ENCODE data around the gene GMDS.

DNA sequence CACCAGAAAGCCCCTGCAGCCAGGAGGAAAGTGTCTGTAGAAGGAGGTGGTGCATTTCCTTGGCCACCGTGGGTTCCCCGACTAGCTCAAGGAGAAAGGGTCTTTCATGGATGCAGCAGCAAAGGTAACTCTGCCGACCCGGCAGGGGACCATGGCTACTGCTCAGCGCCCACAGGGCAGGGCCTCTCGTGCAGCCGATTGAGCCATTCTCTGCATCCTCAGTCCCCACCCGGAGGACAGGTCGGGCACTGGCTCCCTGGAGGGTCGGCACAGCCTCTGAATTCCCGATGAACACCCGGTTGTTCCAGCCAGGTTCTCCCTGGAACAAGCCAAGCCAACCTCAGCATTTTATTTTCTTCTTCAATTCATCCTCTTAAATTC lies 659.7 kb downstream of the GMDS start:
- TF ChIP-seq MYC (IDR thresholded peaks at IDR 0.05; ENCODE audit: low read depth, low read length) (no peak), EZH2 (IDR thresholded peaks at IDR 0.05; ENCODE audit: borderline replicate concordance, low read depth, low read length, severe bottlenecking) (no peak), POLR2AphosphoS5 (IDR thresholded peaks at IDR 0.05; ENCODE audit: insufficient read depth, low read depth, low read length) (no peak), FOS (IDR thresholded peaks at IDR 0.05; ENCODE audit: borderline replicate concordance, insufficient read depth, low read length) (no peak), POLR2A (IDR thresholded peaks at IDR 0.05; ENCODE audit: low read depth, low read length) (no peak)
- TF ChIP-seq, protein P1, sequence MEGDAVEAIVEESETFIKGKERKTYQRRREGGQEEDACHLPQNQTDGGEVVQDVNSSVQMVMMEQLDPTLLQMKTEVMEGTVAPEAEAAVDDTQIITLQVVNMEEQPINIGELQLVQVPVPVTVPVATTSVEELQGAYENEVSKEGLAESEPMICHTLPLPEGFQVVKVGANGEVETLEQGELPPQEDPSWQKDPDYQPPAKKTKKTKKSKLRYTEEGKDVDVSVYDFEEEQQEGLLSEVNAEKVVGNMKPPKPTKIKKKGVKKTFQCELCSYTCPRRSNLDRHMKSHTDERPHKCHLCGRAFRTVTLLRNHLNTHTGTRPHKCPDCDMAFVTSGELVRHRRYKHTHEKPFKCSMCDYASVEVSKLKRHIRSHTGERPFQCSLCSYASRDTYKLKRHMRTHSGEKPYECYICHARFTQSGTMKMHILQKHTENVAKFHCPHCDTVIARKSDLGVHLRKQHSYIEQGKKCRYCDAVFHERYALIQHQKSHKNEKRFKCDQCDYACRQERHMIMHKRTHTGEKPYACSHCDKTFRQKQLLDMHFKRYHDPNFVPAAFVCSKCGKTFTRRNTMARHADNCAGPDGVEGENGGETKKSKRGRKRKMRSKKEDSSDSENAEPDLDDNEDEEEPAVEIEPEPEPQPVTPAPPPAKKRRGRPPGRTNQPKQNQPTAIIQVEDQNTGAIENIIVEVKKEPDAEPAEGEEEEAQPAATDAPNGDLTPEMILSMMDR (IDR thresholded peaks at IDR 0.05; ENCODE audit: extremely low read depth in 1 of 2, insufficient read depth in 1 of 2, low read depth in 1 of 2, low read length in 2 of 2) = no peak
- TF ChIP-seq, protein P2, sequence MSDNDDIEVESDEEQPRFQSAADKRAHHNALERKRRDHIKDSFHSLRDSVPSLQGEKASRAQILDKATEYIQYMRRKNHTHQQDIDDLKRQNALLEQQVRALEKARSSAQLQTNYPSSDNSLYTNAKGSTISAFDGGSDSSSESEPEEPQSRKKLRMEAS (IDR thresholded peaks at IDR 0.05; ENCODE audit: insufficient read depth, insufficient read length) = no peak

Measured in endothelial cell of umbilical vein (primary cell).